HepG2 (cell line): Measurements from ENCODE around the gene TMEM222. TPM values are rescaled to one million over a fixed set of nuclear protein-coding genes. Genes with fewer than 3 reads are reported as not detected.

ENCODE experiments used
- ATAD3A ChIP-seq: sonication (generic); formaldehyde crosslinking; IDR thresholded peaks from 2 replicates; pipeline ENCODE4 v1.4.0; 2020; ENCODE audit warnings: missing genetic modification reagents
- BRCA1 ChIP-seq: sonication (generic); formaldehyde crosslinking; IDR thresholded peaks from 2 replicates; pipeline ENCODE4 v1.4.0; 2020; ENCODE audit warnings: missing genetic modification reagents
- EEA1 ChIP-seq: sonication (generic); formaldehyde crosslinking; IDR thresholded peaks from 2 replicates; pipeline ENCODE4 v1.5.1; 2020; ENCODE audit warnings: mild to moderate bottlenecking, missing genetic modification reagents, borderline replicate concordance
- KAT2B ChIP-seq: fragments of 150-350 bp; IDR thresholded peaks from 2 replicates; pipeline ENCODE4 v1.6.1; 2014; ENCODE audit warnings: low read depth, low read length, borderline replicate concordance
- KLF13 ChIP-seq: sonication (generic); formaldehyde crosslinking; IDR thresholded peaks from 2 replicates; pipeline ENCODE4 v1.4.0; 2020; ENCODE audit warnings: mild to moderate bottlenecking, missing genetic modification reagents
- MLLT10 ChIP-seq: sonication (generic); formaldehyde crosslinking; IDR thresholded peaks from 2 replicates; pipeline ENCODE4 v1.4.0; 2020; ENCODE audit warnings: missing genetic modification reagents
- NONO ChIP-seq, 2 experiments: fragments of 450-650 bp in 1 of 2; sonication (generic) in 1 of 2; formaldehyde crosslinking in 1 of 2; IDR thresholded peaks in 1 of 2; conservative IDR thresholded peaks in 1 of 2; 2 replicates each; pipeline versions ENCODE4 v1.6.1 to v1.8.0; 2017 to 2022; ENCODE audit warnings: mild to moderate bottlenecking in 1 of 2, missing genetic modification reagents in 1 of 2, moderate library complexity in 1 of 2
- POLR2A ChIP-seq, 2 experiments: IDR thresholded peaks; 2 replicates each; pipeline ENCODE4 v1.6.1; 2011; ENCODE audit warnings: low read depth in 2 of 2, low read length in 2 of 2, mild to moderate bottlenecking in 1 of 2, moderate library complexity in 1 of 2; ENCODE audit not compliant: insufficient read depth in 1 of 2
- RORA ChIP-seq: sonication (generic); formaldehyde crosslinking; IDR thresholded peaks from 2 replicates; pipeline ENCODE4 v1.5.0; 2020; ENCODE audit warnings: mild to moderate bottlenecking, missing genetic modification reagents, moderate library complexity
- RXRA ChIP-seq: sonication (generic); formaldehyde crosslinking; IDR thresholded peaks from 2 replicates; pipeline ENCODE4 v1.5.1; 2020; ENCODE audit warnings: missing genetic modification reagents
- SIN3A ChIP-seq: IDR thresholded peaks from 2 replicates; pipeline ENCODE4 v1.6.1; 2011; ENCODE audit warnings: low read depth, mild to moderate bottlenecking, control low read depth, low read length, borderline replicate concordance
- SIX1 ChIP-seq: sonication (generic); formaldehyde crosslinking; IDR thresholded peaks from 2 replicates; pipeline ENCODE4 v1.4.0; 2020; ENCODE audit warnings: missing genetic modification reagents, borderline replicate concordance
- SSRP1 ChIP-seq: IDR thresholded peaks from 2 replicates; pipeline ENCODE4 v1.6.1; 2016; ENCODE audit warnings: control low read depth
- U2AF1 ChIP-seq: fragments of 200-400 bp; formaldehyde crosslinking; optimal IDR thresholded peaks from 2 replicates; pipeline ENCODE3; 2017; ENCODE audit warnings: mild to moderate bottlenecking, low read depth, low read length
- ZNF10 ChIP-seq: sonication (generic); formaldehyde crosslinking; IDR thresholded peaks from 2 replicates; pipeline ENCODE4 v1.4.0; 2020; ENCODE audit warnings: mild to moderate bottlenecking, low read depth, missing genetic modification reagents, borderline replicate concordance
- ZNF253 ChIP-seq: sonication (generic); formaldehyde crosslinking; IDR thresholded peaks from 2 replicates; pipeline ENCODE4 v1.8.0; 2022; ENCODE audit warnings: mild to moderate bottlenecking, missing genetic modification reagents, borderline replicate concordance
- ZNF274 ChIP-seq: sonication (generic); formaldehyde crosslinking; IDR thresholded peaks from 2 replicates; pipeline ENCODE4 v1.5.1; 2020; ENCODE audit warnings: mild to moderate bottlenecking, missing genetic modification reagents
- ZNF44 ChIP-seq: sonication (generic); formaldehyde crosslinking; IDR thresholded peaks from 2 replicates; pipeline ENCODE4 v1.5.1; 2020; ENCODE audit warnings: mild to moderate bottlenecking, missing genetic modification reagents
- ZNF564 ChIP-seq: sonication (generic); formaldehyde crosslinking; IDR thresholded peaks from 2 replicates; pipeline ENCODE4 v1.8.1; 2023; ENCODE audit warnings: mild to moderate bottlenecking, missing genetic modification reagents
- ZNF672 ChIP-seq: sonication (generic); formaldehyde crosslinking; IDR thresholded peaks from 2 replicates; pipeline ENCODE4 v1.8.1; 2022; ENCODE audit warnings: missing genetic modification reagents
- ZNF782 ChIP-seq: sonication (generic); formaldehyde crosslinking; IDR thresholded peaks from 2 replicates; pipeline ENCODE4 v1.4.0; 2020; ENCODE audit warnings: missing genetic modification reagents, mild to moderate bottlenecking, borderline replicate concordance
- ZUFSP ChIP-seq: sonication (generic); formaldehyde crosslinking; IDR thresholded peaks from 2 replicates; pipeline ENCODE4 v1.9.0; 2021; ENCODE audit warnings: missing genetic modification reagents, mild to moderate bottlenecking, borderline replicate concordance
- polyA plus RNA-seq, 8 experiments: library from polyadenylated mRNA; depleted of rRNA in 3 of 8; stranded (reverse) in 7 of 8; unstranded in 1 of 8; fragments of >200 nt; fragmentation: Illumina TruSeq in 4 of 8; extraction: Trizol in 4 of 8; gene quantifications; 2 replicates each; pipeline versions ENCODE4 v1.2.1 to v1.2.3, GENCODE V29; 2011 to 2016; ENCODE audit warnings: low read depth in 4 of 8, missing spikeins in 1 of 8, mixed read lengths in 1 of 8; ENCODE audit not compliant: insufficient read depth in 1 of 8
- total RNA-seq, 5 experiments: library from RNA; depleted of rRNA; stranded (reverse); fragments of >200 nt; fragmentation: Illumina TruSeq; extraction: Trizol; gene quantifications; 2 replicates each; pipeline ENCODE4 v1.2.3, GENCODE V29; 2016; ENCODE audit warnings: low read depth in 1 of 5
- TF ChIP-seq, protein P1 (sequence below), 2 experiments: sonication (generic) in 1 of 2; formaldehyde crosslinking in 1 of 2; IDR thresholded peaks; 2 replicates each; pipeline versions ENCODE4 v1.4.0 to v1.6.1; 2018 to 2020; ENCODE audit warnings: missing genetic modification reagents in 2 of 2, borderline replicate concordance in 1 of 2, low read depth in 1 of 2, mild to moderate bottlenecking in 1 of 2, missing biosample characterization in 1 of 2
- TF ChIP-seq, protein P2 (sequence below): sonication (generic); formaldehyde crosslinking; IDR thresholded peaks from 2 replicates; pipeline ENCODE4 v1.9.0; 2021; ENCODE audit warnings: missing genetic modification reagents, mild to moderate bottlenecking, borderline replicate concordance
- TF ChIP-seq, protein P3 (sequence below): sonication (generic); formaldehyde crosslinking; conservative IDR thresholded peaks from 2 replicates; pipeline ENCODE4 v1.8.0; 2022; ENCODE audit warnings: low read depth, missing genetic modification reagents

The TMEM222 gene
- total and polyA plus RNA-seq, 2 of the 13 experiments (the other 11 are each of a cell fraction or from before 2014, with no cell fraction given) = 22.7 to 29.6 TPM

DNA sequence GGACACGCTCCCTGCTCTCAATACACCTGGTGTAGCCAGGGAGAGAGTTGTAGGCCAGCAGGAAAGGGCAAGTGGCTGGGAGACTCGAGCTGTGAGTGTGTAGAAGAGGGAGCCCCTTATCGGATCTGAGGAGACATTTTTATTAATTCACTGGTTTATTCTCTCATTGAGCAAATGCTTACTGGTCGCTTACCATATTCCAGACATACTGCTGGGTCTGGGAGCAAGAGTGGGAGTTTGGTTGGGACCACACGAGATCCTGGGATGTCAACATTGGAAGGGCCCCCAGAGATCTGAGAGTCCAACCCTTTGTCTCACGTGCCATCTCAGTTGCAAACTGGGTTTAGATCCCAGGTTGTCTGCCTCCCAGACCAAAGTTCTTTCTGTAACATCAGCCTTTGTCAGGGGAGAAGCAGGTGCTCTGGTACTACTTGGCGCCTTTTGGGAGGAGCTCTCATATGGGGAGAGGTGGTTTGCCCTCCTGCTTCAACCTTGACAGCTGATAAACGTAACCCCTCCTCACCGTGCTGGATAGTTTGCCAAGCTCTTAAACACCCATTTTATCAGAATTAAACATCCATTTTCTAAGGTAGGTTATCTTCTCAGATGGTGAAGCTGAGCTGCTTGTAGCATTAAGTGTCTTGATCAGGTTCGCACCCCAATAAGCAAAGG, 742 bp downstream of the TMEM222 start (continued):
- TF ChIP-seq ATAD3A (CRISPR knock-in tag) (no peak), ZNF274 (CRISPR knock-in tag) (no peak), U2AF1 (no peak), MLLT10 (CRISPR knock-in tag) (no peak), ZNF10 (CRISPR knock-in tag) (no peak), SIN3A (no peak), POLR2A (IDR thresholded peaks at IDR 0.05; ENCODE audit: insufficient read depth in 1 of 2, low read depth in 2 of 2, low read length in 2 of 2) (0 out of 4 replicates have a peak, but pooled peaks of 1 of the 2 experiments have one; percentile 19), NONO (IDR thresholded peaks at IDR 0.05) (no peak), NONO (CRISPR knock-in tag; conservative IDR thresholded peaks at IDR 0.05) (0 out of 2 replicates have a peak, but pooled peaks have one; percentile 1), RXRA (no peak), ZNF253 (CRISPR knock-in tag) (no peak), ZNF672 (CRISPR knock-in tag) (no peak), KLF13 (CRISPR knock-in tag) (no peak), BRCA1 (CRISPR knock-in tag) (no peak), KAT2B (no peak), ZUFSP (no peak), ZNF44 (CRISPR knock-in tag) (no peak), ZNF564 (CRISPR knock-in tag) (0 out of 2 replicates have a peak, but pooled peaks have one; percentile 7), SIX1 (CRISPR knock-in tag) (no peak), RORA (CRISPR knock-in tag) (no peak), SSRP1 (CRISPR knock-in tag) (no peak), EEA1 (CRISPR knock-in tag) (no peak), ZNF782 (CRISPR knock-in tag) (no peak)
- TF ChIP-seq, protein P1, sequence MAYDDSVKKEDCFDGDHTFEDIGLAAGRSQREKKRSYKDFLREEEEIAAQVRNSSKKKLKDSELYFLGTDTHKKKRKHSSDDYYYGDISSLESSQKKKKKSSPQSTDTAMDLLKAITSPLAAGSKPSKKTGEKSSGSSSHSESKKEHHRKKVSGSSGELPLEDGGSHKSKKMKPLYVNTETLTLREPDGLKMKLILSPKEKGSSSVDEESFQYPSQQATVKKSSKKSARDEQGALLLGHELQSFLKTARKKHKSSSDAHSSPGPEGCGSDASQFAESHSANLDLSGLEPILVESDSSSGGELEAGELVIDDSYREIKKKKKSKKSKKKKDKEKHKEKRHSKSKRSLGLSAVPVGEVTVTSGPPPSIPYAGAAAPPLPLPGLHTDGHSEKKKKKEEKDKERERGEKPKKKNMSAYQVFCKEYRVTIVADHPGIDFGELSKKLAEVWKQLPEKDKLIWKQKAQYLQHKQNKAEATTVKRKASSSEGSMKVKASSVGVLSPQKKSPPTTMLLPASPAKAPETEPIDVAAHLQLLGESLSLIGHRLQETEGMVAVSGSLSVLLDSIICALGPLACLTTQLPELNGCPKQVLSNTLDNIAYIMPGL (CRISPR knock-in tag; IDR thresholded peaks at IDR 0.05; ENCODE audit: borderline replicate concordance in 1 of 2, low read depth in 1 of 2) = no peak; a peak in 1 of 4 replicates
- TF ChIP-seq, protein P2, sequence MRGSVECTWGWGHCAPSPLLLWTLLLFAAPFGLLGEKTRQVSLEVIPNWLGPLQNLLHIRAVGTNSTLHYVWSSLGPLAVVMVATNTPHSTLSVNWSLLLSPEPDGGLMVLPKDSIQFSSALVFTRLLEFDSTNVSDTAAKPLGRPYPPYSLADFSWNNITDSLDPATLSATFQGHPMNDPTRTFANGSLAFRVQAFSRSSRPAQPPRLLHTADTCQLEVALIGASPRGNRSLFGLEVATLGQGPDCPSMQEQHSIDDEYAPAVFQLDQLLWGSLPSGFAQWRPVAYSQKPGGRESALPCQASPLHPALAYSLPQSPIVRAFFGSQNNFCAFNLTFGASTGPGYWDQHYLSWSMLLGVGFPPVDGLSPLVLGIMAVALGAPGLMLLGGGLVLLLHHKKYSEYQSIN = no peak
- TF ChIP-seq, protein P3, sequence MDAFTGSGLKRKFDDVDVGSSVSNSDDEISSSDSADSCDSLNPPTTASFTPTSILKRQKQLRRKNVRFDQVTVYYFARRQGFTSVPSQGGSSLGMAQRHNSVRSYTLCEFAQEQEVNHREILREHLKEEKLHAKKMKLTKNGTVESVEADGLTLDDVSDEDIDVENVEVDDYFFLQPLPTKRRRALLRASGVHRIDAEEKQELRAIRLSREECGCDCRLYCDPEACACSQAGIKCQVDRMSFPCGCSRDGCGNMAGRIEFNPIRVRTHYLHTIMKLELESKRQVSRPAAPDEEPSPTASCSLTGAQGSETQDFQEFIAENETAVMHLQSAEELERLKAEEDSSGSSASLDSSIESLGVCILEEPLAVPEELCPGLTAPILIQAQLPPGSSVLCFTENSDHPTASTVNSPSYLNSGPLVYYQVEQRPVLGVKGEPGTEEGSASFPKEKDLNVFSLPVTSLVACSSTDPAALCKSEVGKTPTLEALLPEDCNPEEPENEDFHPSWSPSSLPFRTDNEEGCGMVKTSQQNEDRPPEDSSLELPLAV (CRISPR knock-in tag) = no peak
